ENCODE data around the gene E2F4. TPM values are rescaled to one million over a fixed set of nuclear protein-coding genes. Genes with fewer than 3 reads are reported as not detected.
A peak's percentile ranks its signal among the peaks of the same experiment; 100 is the strongest.

Gene E2F4
- total and polyA plus RNA-seq, 2 of the 13 experiments (the other 11 are each of a cell fraction or from before 2014, with no cell fraction given): 84.8 to 91.2 TPM

GRCh38 chr16:67191995-67192681 lies at the start of gene E2F4 (continued):
- no peak for TF ChIP-seq ZNF407 (CRISPR knock-in tag; IDR thresholded peaks at IDR 0.05; ENCODE audit: not compliant biosample characterization)
- peak; percentile 82; the same call in 1 of the 2 replicates for TF ChIP-seq KDM2A (CRISPR knock-in tag; IDR thresholded peaks at IDR 0.05; ENCODE audit: borderline replicate concordance, low read depth)
- TF ChIP-seq CREM (IDR thresholded peaks at IDR 0.05): peak; percentile 57; the same call in 1 of the 2 replicates
- no peak for TF ChIP-seq CREM (CRISPR knock-in tag; IDR thresholded peaks at IDR 0.05)
- no peak for TF ChIP-seq SNAI1 (CRISPR knock-in tag; IDR thresholded peaks at IDR 0.05; ENCODE audit: borderline replicate concordance)
- TF ChIP-seq GFI1 (CRISPR knock-in tag; IDR thresholded peaks at IDR 0.05; ENCODE audit: borderline replicate concordance): no peak; the same call in 1 of the 2 replicates
- no peak for TF ChIP-seq RBM22 (optimal IDR thresholded peaks at IDR 0.05; ENCODE audit: low read length)
- TF ChIP-seq ZNF781 (CRISPR knock-in tag; IDR thresholded peaks at IDR 0.05; ENCODE audit: borderline replicate concordance, not compliant biosample characterization): no peak
- peak; percentile 89 for TF ChIP-seq ZNF883 (CRISPR knock-in tag; IDR thresholded peaks at IDR 0.05; ENCODE audit: not compliant biosample characterization)
- TF ChIP-seq, protein P1, sequence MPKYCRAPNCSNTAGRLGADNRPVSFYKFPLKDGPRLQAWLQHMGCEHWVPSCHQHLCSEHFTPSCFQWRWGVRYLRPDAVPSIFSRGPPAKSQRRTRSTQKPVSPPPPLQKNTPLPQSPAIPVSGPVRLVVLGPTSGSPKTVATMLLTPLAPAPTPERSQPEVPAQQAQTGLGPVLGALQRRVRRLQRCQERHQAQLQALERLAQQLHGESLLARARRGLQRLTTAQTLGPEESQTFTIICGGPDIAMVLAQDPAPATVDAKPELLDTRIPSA (CRISPR knock-in tag; IDR thresholded peaks at IDR 0.05; ENCODE audit: borderline replicate concordance): no peak
- TF ChIP-seq ARID2 (CRISPR knock-in tag; IDR thresholded peaks at IDR 0.05; ENCODE audit: borderline replicate concordance): no peak
- no peak for TF ChIP-seq ZNF720 (CRISPR knock-in tag; IDR thresholded peaks at IDR 0.05)
- no peak for TF ChIP-seq ZNF660 (CRISPR knock-in tag; IDR thresholded peaks at IDR 0.05; ENCODE audit: borderline replicate concordance, low read depth)
- no peak for TF ChIP-seq MYNN (CRISPR knock-in tag; IDR thresholded peaks at IDR 0.05; ENCODE audit: low read depth)
- no peak for TF ChIP-seq JUND (CRISPR knock-in tag; IDR thresholded peaks at IDR 0.05)
- TF ChIP-seq RFX5 (IDR thresholded peaks at IDR 0.05; ENCODE audit: low read depth, low read length): 0 out of 2 replicates have a peak, but pooled peaks have one; percentile 47
- no peak; the same call in 1 of the 2 replicates for TF ChIP-seq ZNF296 (CRISPR knock-in tag; conservative IDR thresholded peaks at IDR 0.05)
- TF ChIP-seq SP1 (IDR thresholded peaks at IDR 0.05): no peak
- TF ChIP-seq SP1 (CRISPR knock-in tag; IDR thresholded peaks at IDR 0.05): peak; percentile 34; the same call in 1 of the 2 replicates
- TF ChIP-seq MATR3 (CRISPR knock-in tag; IDR thresholded peaks at IDR 0.05): no peak
- TF ChIP-seq, protein P2, sequence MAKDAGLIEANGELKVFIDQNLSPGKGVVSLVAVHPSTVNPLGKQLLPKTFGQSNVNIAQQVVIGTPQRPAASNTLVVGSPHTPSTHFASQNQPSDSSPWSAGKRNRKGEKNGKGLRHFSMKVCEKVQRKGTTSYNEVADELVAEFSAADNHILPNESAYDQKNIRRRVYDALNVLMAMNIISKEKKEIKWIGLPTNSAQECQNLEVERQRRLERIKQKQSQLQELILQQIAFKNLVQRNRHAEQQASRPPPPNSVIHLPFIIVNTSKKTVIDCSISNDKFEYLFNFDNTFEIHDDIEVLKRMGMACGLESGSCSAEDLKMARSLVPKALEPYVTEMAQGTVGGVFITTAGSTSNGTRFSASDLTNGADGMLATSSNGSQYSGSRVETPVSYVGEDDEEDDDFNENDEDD (CRISPR knock-in tag; IDR thresholded peaks at IDR 0.05; ENCODE audit: borderline replicate concordance): no peak; the same call in 1 of the 2 replicates
